NK-92 (cell line): ENCODE measurements around the gene FAM171A1.

Experiments
- DNase-seq: peaks from one replicate; lab custom pipeline; 2025; ENCODE audit not compliant: unreplicated experiment; lab: John Stamatoyannopoulos, UW

The FAM171A1 gene

GRCh38 chr10:15252396-15252795, 118.7 kb downstream of the FAM171A1 start:
- no peak for DNase-seq

- DNase-seq: no peak
Measured at GRCh38 chr10:15251791-15252380, 119.2 kb downstream of the FAM171A1 start.

- DNase-seq: no peak
Measured at GRCh38 chr10:15245530-15245929, 125.6 kb downstream of the FAM171A1 start.

GRCh38 chr10:15244635-15245197, 126.4 kb downstream of the FAM171A1 start:
- no peak for DNase-seq

- DNase-seq: no peak
Measured at GRCh38 chr10:15242261-15242840, 128.7 kb downstream of the FAM171A1 start.

- DNase-seq: no peak
Measured at GRCh38 chr10:15241306-15241705, 129.8 kb downstream of the FAM171A1 start.

GRCh38 chr10:15238555-15239335, 132.3 kb downstream of the FAM171A1 start:
- DNase-seq: no peak

- no peak for DNase-seq
Measured at GRCh38 chr10:15237351-15237750, 133.7 kb downstream of the FAM171A1 start.

- no peak for DNase-seq
Measured at GRCh38 chr10:15236340-15236739, 134.7 kb downstream of the FAM171A1 start.

- DNase-seq: no peak
Measured at GRCh38 chr10:15232279-15232678, 138.8 kb downstream of the FAM171A1 start.

GRCh38 chr10:15231426-15231825, 139.7 kb downstream of the FAM171A1 start:
- no peak for DNase-seq

GRCh38 chr10:15230257-15230656, 140.8 kb downstream of the FAM171A1 start:
- DNase-seq: no peak

GRCh38 chr10:15229268-15229667, 141.8 kb downstream of the FAM171A1 start:
- DNase-seq: no peak

GRCh38 chr10:15228426-15228825, 142.7 kb downstream of the FAM171A1 start:
- DNase-seq: no peak

GRCh38 chr10:15227611-15228372, 143.3 kb downstream of the FAM171A1 start:
- no peak for DNase-seq

GRCh38 chr10:15225511-15225910, 145.6 kb downstream of the FAM171A1 start:
- no peak for DNase-seq

- no peak for DNase-seq
Measured at GRCh38 chr10:15224948-15225347, 146.1 kb downstream of the FAM171A1 start.

GRCh38 chr10:15223174-15223573, 147.9 kb downstream of the FAM171A1 start:
- no peak for DNase-seq

GRCh38 chr10:15222511-15222910, 148.6 kb downstream of the FAM171A1 start:
- no peak for DNase-seq

GRCh38 chr10:15220445-15220844, 150.6 kb downstream of the FAM171A1 start:
- DNase-seq: no peak

- DNase-seq: no peak
Measured at GRCh38 chr10:15216700-15217099, 154.4 kb downstream of the FAM171A1 start.
